Kidney (tissue), 14 donors: ENCODE results near the gene HOXD4. TPM values are rescaled to one million over a fixed set of nuclear protein-coding genes. Genes with fewer than 3 reads are reported as not detected.

ENCODE experiments used
- DNase-seq, 5 donors: peaks; one replicate each; pipeline ENCODE4 v3.0.0-alpha.2; 2013 to 2020
- FAIRE-seq: peaks from 2 replicates; lab custom pipeline; 2012; peaks lifted over from hg19 to GRCh38; lab: Jason Lieb, UNC
- H3K27ac ChIP-seq, 2 donors: one replicate each; pipeline ENCODE4 v1.7.0; 2013; ENCODE audit warnings: low read depth in 2 of 2, low read length in 2 of 2, inconsistent platforms in 1 of 2
- H3K27me3 ChIP-seq: one replicate; pipeline ENCODE4 v1.7.1; 2013; ENCODE audit warnings: low read length, inconsistent platforms; ENCODE audit not compliant: control insufficient read depth, insufficient read depth
- H3K36me3 ChIP-seq, 3 donors: one replicate each; pipeline versions ENCODE4 v1.7.0 to v1.7.1; 2013; ENCODE audit warnings: low read length in 3 of 3, control low read depth in 1 of 3, inconsistent platforms in 1 of 3; ENCODE audit not compliant: insufficient read depth in 3 of 3, control insufficient read depth in 2 of 3
- H3K4me1 ChIP-seq, 3 donors: one replicate each; pipeline versions ENCODE4 v1.7.0 to v1.7.1; 2013; ENCODE audit warnings: low read length in 3 of 3, inconsistent platforms in 1 of 3, low read depth in 1 of 3; ENCODE audit not compliant: control insufficient read depth in 2 of 3, insufficient read depth in 2 of 3
- H3K4me3 ChIP-seq, 3 donors: one replicate each; pipeline versions ENCODE4 v1.7.0 to v1.8.1; 2013; ENCODE audit warnings: low read length in 3 of 3, control low read depth in 1 of 3, inconsistent platforms in 1 of 3
- H3K9ac ChIP-seq, 3 donors: one replicate each; pipeline versions ENCODE4 v1.7.0 to v1.7.1; 2013; ENCODE audit warnings: low read length in 3 of 3, control low read depth in 1 of 3, inconsistent platforms in 1 of 3
- H3K9me3 ChIP-seq, 3 donors: one replicate each; pipeline versions ENCODE4 v1.7.0 to v1.7.1; 2013; ENCODE audit warnings: low read length in 3 of 3, control low read depth in 1 of 3, inconsistent platforms in 1 of 3; ENCODE audit not compliant: control insufficient read depth in 2 of 3, insufficient read depth in 1 of 3
- CTCF ChIP-seq: IDR thresholded peaks from 3 replicates; pipeline ENCODE4 v1.5.1; 2012; ENCODE audit warnings: mild to moderate bottlenecking, moderate library complexity, borderline replicate concordance; ENCODE audit not compliant: insufficient read depth; ENCODE audit errors: extremely low read depth
- intact Hi-C: fragments of 100-400 bp; cut with DNase I; formaldehyde crosslinking; loops from one replicate; pipeline ENCODE4 v1.11.1; 2022
- polyA plus RNA-seq: library from polyadenylated mRNA; stranded (reverse); fragments of 350-450 nt; fragmentation: Illumina TruSeq; extraction: RNeasy Lipid Tissue Mini Kit (QIAGEN cat#74804); gene quantifications from one replicate; pipeline ENCODE4 v1.2.3, GENCODE V29; 2014; ENCODE audit warnings: low read depth, low replicate concordance; ENCODE audit not compliant: insufficient read depth
- total RNA-seq: library from RNA; stranded (reverse); fragmentation: NEBNext Ultra II Directional; extraction: Animal tissue kit (Norgen Biotek cat#: 25700); gene quantifications from one replicate; pipeline ENCODE4 v1.2.1, GENCODE V29; 2021
- donor health status: control.
- donor health status: control.
- donor health status: control.
- donor health status: control.
- donor health status: control.
- donor health status: DM: yes; HTN: yes; CAD: no.
- donor health status: Normal renal cell carcinoma (clear cell type).

HOXD4 gene
- total and polyA plus RNA-seq, 2 donors from 2014 or later: 12.1 to 27.8 TPM

- no peaks in the 10 kb centered on the region for H3K27me3 ChIP-seq
Observed at GRCh38 chr2:176147210-176147799, 4.0 kb upstream of the HOXD4 start.

GRCh38 chr2:176147800-176148496 is 3.4 kb upstream of the HOXD4 start:
- H3K9me3 ChIP-seq: no peaks in the 10 kb centered on the region
- intact Hi-C loops: loop anchor here (10.0 kb wide), 2 partner anchors 307 to 407 kb away; no protein-coding TSS in a partner anchor
- H3K4me3 ChIP-seq: peak overlapping the region; percentile 11 to 75 (median 44)
- H3K4me1 ChIP-seq: peaks cover 10 to 16% (median 10%) of the 10 kb centered on the region in 3 donors
- FAIRE-seq (no peak), DNase-seq (peak in 4 of 5 donors; percentile 78 to 90 (median 84))
- H3K27ac ChIP-seq: peak overlapping the region; percentile 89 to 93
- peak overlapping the region in 2 of 3 donors; percentile 27 to 78 for H3K9ac ChIP-seq
- no peaks in the 10 kb centered on the region for H3K27me3 ChIP-seq
- no peaks in the 10 kb centered on the region for H3K36me3 ChIP-seq
- TF ChIP-seq CTCF: no peak

More at GRCh38 chr2:176147210-176147799, 4.0 kb upstream of the HOXD4 start:
- DNase-seq: peak in 1 of 5 donors; percentile 62
- H3K36me3 ChIP-seq: no peaks in the 10 kb centered on the region
- H3K4me3 ChIP-seq: peak overlapping the region; percentile 32 to 61 (median 47)
- TF ChIP-seq CTCF: no peak
- no peak for FAIRE-seq
- H3K4me1 ChIP-seq: peaks cover 12 to 20% (median 12%) of the 10 kb centered on the region in 3 donors
- intact Hi-C loops: loop anchor here (10.0 kb wide), 2 partner anchors 307 to 407 kb away; no protein-coding TSS in a partner anchor
- peak overlapping the region; percentile 54 to 81 for H3K27ac ChIP-seq
- no peaks in the 10 kb centered on the region for H3K9me3 ChIP-seq
- H3K9ac ChIP-seq: peak overlapping the region; percentile 40 to 49 (median 43)

GRCh38 chr2:176148751-176149421 is 2.5 kb upstream of the HOXD4 start:
- peak in 2 of 5 donors; percentile 59 to 64 for DNase-seq

More at GRCh38 chr2:176148751-176149421, 2.5 kb upstream of the HOXD4 start:
- peak overlapping the region in 1 of 3 donors; percentile 78 for H3K9ac ChIP-seq
- peak overlapping the region; percentile 11 to 75 (median 44) for H3K4me3 ChIP-seq
- no peak for FAIRE-seq
- no peak for TF ChIP-seq CTCF
- no peaks in the 10 kb centered on the region for H3K27me3 ChIP-seq
- peaks cover 10 to 16% (median 10%) of the 10 kb centered on the region in 3 donors for H3K4me1 ChIP-seq
- H3K36me3 ChIP-seq: peaks cover 0 to 2% (median 0%) of the 10 kb centered on the region in 3 donors
- H3K27ac ChIP-seq: peak overlapping the region; percentile 89 to 93
- no peaks in the 10 kb centered on the region for H3K9me3 ChIP-seq
- intact Hi-C loops: loop anchor here (10.0 kb wide), 2 partner anchors 306 to 406 kb away; no protein-coding TSS in a partner anchor
